Brain microvascular endothelial cell (primary cell): ENCODE results near the gene CADM4.

Experiments
- DNase-seq: peaks from one replicate; pipeline ENCODE4 v3.0.0-alpha.2; 2020
- H3K27ac ChIP-seq: fragments of 250-450 bp; sonication (Bioruptor Pico); 2 replicates; pipeline ENCODE4 v1.5.1; 2020; ENCODE audit warnings: mild to moderate bottlenecking, moderate library complexity
- H3K27me3 ChIP-seq: fragments of 250-450 bp; sonication (Bioruptor Pico); replicated peaks from 2 replicates; pipeline ENCODE4 v1.5.1; 2020; ENCODE audit warnings: mild to moderate bottlenecking
- H3K36me3 ChIP-seq: fragments of 250-450 bp; sonication (Bioruptor Pico); replicated peaks from 2 replicates; pipeline ENCODE4 v1.5.1; 2020; ENCODE audit warnings: mild to moderate bottlenecking
- H3K4me3 ChIP-seq: 2 replicates; pipeline ENCODE4 v1.5.1; 2011; ENCODE audit warnings: low read depth, mild to moderate bottlenecking, control low read depth, low read length, moderate library complexity
- CTCF ChIP-seq: IDR thresholded peaks from 2 replicates; pipeline ENCODE4 v1.5.1; 2011; ENCODE audit warnings: low read depth, mild to moderate bottlenecking, moderate library complexity, low read length, control low read depth, inconsistent platforms; ENCODE audit errors: missing control alignments
- in situ Hi-C: cut with HindIII; loops from 2 replicates; pipeline ENCODE4 v1.10.0; 2017; ENCODE audit warnings: low sequenced_read_pairs, low pct_ligation_motif_present

Gene CADM4

GRCh38 chr19:43674596-43674995 lies 34.9 kb upstream of the CADM4 start:
- TF ChIP-seq CTCF: no peak
- in situ Hi-C loops: no loop called here
- no peak overlapping the region for H3K27ac ChIP-seq
- H3K27me3 ChIP-seq: no peaks in the 10 kb centered on the region
- no peak for DNase-seq
- no peak overlapping the region for H3K4me3 ChIP-seq
- H3K36me3 ChIP-seq: no peaks in the 10 kb centered on the region

GRCh38 chr19:43674183-43674582 lies 34.5 kb upstream of the CADM4 start:
- Histone ChIP-seq H3K36me3 (no peaks in the 10 kb centered on the region), H3K4me3 (no peak overlapping the region), H3K27ac (no peak overlapping the region), H3K27me3 (no peaks in the 10 kb centered on the region)
- in situ Hi-C loops: no loop called here
- no peak for DNase-seq
- no peak for TF ChIP-seq CTCF

GRCh38 chr19:43673637-43674036 lies 34.0 kb upstream of the CADM4 start:
- in situ Hi-C loops: no loop called here
- H3K36me3 ChIP-seq: no peaks in the 10 kb centered on the region
- DNase-seq: no peak
- H3K27ac ChIP-seq: no peak overlapping the region
- no peak for TF ChIP-seq CTCF
- H3K27me3 ChIP-seq: no peaks in the 10 kb centered on the region
- H3K4me3 ChIP-seq: no peak overlapping the region

- TF ChIP-seq CTCF: no peak
- no peak overlapping the region for H3K27ac ChIP-seq
- H3K36me3 ChIP-seq: peaks cover 8% of the 10 kb centered on the region
- in situ Hi-C loops: no loop called here
- no peak for DNase-seq
- no peaks in the 10 kb centered on the region for H3K27me3 ChIP-seq
- H3K4me3 ChIP-seq: no peak overlapping the region
Measured at GRCh38 chr19:43672061-43672679, 32.5 kb upstream of the CADM4 start.

GRCh38 chr19:43668406-43669109 lies 28.9 kb upstream of the CADM4 start:
- peak overlapping the region; percentile 87 for H3K27ac ChIP-seq
- TF ChIP-seq CTCF: no peak
- in situ Hi-C loops: no loop called here
- peaks cover 37% of the 10 kb centered on the region for H3K36me3 ChIP-seq
- DNase-seq: peak; percentile 98
- H3K27me3 ChIP-seq: no peaks in the 10 kb centered on the region
- H3K4me3 ChIP-seq: peak overlapping the region; percentile 98
